ENCODE results near the gene TNFRSF13B.
"Not testable (repeated sequence)": the region's sequence is repeated elsewhere in the genome, so short reads cannot be mapped to it uniquely, and the experiment has no call there.

TNFRSF13B gene

DNA sequence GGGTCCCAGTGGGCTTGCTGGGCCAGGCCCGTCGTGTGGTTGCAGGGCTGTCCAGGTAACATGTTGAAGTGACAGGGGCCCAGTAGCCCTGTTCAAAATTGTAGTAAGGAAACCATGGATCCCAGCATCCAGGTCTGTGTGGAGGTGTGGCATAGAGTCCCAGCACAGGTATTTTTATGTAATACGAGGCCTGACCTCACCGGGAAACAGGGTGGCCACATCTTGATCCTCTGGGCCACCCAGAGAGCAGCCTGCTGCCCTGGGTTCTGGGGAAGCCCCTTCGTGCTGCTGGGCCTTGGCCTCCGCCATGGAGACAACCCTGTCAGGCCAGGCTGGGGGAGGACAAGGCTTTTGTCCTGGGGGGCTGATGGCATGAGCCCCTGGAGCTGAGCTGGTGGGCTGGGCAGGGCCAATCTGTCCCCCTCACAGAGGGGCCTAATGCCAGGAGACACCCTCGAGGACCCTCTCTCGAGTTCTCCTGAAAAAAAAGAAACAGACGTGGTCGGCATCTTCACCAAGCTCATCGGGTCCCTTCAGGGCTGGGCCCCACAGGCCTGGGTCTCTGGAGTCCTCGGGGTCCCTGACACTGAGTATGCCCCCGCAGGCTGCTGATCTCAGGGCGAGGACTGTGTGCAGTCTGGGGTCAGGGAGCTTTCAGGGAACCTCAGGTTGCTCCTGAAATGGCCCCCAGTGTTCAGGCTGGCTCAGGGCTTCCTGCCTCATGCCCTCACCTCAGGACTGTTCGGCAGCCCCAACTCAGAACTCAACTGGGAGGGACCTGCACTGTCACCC lies 47.8 kb downstream of the TNFRSF13B start:
- no peak for DNase-seq

DNA sequence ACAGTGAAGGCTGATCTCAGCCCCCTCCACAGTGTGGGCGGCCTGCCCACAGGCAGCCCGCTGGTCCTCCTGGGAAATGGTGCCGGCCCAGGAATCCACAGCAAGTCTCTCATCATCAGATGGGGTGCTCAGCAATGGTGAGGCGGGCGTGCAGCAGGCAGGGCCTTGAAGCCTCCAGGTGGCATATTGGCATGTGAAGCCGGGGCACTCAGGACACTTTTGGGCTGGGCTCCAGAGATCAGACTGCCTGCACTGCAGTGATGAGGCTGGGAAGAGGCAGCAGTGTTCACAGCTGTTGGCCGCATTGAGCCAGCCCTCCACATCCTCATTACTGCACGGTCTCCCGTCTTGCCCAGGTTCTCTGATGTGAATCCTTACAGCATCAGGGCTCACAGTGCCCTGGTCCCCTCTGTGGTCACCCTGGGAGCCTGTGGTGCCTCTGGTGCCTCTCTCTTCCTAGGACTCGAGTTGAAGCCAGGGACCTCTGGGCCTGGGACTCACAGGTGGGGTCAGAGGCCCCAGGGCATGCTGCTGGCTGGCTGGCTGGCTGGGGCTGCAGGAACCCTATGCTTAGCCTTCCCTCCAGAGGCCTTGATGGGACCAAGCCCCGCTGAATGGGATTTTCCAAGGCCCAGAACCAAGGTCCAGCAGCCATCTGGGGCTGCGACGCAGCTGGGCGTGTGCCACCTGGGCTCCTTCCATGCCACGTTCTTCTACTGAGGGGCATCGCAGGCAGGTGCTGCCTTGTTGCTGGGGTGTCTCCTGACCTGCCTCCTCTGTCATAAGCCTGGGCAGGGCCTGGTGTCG lies 48.6 kb downstream of the TNFRSF13B start:
- peak; percentile 0 for DNase-seq

DNA sequence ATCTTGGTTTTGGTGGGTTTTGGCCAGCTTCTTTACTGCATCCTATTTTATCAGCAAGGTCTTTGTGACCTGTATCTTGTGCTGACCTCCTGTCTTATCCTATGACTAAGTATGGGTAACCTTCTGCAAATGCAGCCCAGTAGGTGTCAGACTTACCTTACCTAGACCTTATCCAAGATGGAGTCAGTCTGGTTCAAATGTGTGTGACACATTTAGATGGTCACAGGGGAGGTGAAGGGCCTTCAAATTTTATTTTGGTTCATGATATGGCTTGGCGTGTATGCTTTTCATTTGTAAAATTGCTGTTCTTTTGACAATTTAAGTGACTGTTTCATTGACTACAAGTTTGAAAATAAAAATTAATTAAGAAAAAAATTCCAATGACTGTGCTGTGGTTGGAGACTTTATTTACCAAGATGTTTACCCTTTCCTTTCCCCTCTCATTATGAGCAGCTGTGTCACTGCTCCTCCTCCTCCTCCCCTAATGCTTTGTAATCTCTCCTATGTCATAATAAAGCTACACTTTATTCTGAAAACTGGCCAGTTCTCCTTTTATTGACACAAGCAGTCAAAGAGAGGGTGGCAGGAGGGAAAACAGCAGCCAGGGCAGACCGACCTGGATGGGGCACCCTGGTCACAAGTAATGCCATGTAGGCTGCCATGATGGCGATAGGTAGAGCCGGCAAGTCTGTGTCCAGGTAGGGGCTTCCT lies 49.4 kb downstream of the TNFRSF13B start:
- peak; percentile 1 for DNase-seq

DNA sequence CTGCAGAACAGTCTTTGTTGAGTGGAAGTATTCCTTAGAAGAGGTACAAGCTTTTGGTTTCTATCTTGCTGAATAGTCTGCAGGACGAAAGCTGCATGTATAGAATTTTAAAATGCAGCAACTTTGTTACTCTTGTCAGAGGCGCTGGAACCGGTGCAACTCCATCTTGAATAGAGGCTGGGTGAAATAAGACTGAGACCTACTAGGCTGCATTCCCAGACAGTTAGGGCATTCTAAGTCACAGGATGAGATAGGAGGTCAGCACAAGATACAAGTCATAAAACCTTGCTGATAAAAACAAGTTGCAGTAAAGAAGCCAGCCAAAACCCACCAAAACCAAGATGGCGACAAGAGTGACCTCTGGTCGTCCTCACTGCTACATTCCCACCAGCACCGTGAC lies 50.5 kb downstream of the TNFRSF13B start:
- DNase-seq: not testable (repeated sequence)

DNA sequence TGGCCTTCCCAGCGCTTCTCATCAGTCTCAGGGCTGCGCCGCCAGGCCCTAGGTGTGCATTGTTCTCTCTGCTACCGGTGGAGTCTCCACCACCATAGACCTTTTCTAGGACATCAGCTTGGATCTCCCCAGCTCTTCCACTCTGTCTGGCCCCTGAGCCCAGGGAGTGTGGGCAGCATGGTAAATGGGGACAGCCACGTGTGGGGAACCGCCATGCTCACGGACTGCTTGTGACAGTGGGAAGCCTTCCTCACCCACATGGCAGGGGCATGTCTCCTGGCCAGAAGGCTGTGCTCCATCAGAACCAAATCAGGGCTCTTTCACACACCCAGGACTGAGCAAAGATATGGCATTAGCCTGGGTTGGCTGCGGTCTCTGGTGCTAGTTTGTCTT lies 51.3 kb downstream of the TNFRSF13B start:
- no peak for DNase-seq

DNA sequence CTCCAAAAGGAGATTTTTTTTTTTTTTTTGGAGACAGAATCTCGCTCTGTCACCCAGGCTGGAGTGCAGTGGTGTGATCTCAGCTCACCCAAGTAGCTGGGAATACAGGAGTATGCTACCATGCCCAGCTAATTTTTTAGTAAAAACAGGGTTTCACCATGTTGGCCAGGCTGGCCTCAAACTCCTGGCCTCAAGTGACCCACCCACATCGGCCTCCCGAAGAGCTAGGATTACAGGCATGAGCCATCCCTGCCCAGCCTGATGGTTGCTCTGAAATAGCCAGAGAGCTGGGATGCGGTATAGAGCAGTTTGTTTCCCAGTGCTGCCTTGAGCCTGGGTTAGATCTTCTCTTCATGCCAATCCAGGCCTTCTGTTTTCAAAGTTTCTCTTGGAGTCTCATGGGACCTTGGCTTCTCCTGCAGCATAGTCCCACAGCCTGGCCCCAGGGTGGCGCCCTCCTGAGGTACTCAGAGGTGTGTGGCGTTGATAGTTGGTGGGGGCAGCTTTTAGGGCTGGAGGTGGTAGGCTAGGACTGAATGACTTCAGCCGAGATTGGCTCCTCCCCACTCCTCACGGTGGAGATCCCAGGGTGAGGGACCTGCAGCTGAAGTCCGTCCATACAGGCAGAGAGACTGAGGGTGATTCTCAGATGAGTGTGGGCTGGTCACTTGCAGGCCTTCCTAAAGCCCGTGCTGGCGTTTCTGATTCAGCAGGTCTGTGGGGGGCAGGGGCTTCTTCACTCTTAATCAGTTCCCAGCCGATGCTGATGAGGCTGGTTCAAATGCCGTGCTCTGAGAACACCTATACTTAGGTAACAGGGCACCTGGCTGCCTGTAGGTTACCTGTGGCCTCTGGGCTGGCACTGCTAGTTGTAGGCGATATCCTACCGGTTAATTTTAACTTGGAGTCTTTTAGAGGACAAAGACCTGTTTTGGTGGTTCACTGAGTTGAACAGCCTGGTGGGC lies 52.0 kb downstream of the TNFRSF13B start:
- no peak for DNase-seq

DNA sequence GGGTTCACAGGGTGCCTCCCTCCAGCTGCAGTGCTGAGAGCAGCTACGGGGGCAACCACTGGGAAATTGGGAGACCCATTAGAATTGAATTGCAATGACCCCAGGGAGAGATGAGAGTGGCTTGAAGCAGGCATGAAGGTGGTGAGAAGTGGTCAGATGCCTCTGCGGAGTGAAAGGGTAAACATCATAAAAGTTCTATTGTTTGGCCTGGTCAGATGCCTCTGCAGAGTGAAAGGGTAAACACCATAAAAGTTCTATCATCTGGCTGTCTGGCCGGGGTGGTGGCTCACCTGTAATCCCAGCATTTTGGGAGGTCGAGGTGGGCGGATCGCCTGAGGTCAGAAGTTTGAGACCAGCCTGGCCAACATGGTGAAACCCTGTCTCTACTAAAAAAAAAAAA lies 53.5 kb downstream of the TNFRSF13B start:
- DNase-seq: no peak

DNA sequence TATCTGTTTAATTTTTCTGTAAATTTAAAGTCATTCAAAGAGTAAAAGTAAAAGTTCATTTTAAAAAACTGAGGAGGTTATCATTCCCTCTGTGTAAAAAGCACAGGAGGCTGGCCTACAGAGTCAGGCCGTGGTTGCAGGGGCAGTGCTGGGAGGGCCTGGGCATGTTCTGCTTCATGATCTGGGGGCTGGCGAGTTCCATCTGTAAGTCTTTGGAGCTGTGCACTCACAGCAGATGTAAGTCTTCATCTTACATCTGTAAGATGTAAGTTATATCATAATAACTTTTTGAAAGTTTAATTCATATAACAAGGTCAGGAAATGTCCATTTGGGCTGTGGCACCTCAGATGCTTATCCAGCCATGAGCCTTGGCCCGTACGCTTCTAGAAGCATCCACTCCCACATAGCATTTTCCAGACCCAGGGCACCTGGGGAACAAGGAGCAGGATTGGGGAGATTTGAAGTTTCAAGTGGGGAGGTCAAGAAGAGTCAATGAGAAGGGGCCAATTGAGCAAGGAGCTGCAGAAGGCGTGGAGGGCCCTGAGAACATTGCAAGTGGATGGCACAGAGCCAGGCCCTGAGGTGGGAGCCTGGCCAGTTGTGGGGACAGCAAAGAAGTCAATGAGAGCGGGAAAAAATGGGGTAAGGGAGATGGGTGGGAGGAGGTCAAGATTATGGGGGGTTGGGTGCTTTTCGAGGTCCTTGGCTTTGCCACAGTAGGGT lies 54.1 kb downstream of the TNFRSF13B start:
- no peak for DNase-seq

DNA sequence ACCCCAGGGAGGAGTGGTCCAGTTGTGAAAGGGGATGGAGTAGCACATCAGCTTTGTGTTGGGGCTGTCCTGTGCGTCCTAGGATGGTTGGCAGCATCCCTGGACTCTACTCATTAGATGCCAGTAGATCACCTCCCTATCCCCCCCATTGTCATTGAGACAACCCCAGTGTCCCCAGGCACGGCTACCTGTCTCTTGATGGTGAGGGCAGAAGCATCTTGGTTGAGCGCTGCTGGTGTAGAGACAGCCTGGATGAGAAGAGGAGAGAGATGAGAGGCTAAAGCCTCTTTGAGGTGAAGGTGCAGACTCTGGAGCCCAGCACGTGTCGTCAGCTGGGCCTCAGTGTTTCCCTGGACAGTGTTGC lies 55.4 kb downstream of the TNFRSF13B start:
- DNase-seq: no peak

DNA sequence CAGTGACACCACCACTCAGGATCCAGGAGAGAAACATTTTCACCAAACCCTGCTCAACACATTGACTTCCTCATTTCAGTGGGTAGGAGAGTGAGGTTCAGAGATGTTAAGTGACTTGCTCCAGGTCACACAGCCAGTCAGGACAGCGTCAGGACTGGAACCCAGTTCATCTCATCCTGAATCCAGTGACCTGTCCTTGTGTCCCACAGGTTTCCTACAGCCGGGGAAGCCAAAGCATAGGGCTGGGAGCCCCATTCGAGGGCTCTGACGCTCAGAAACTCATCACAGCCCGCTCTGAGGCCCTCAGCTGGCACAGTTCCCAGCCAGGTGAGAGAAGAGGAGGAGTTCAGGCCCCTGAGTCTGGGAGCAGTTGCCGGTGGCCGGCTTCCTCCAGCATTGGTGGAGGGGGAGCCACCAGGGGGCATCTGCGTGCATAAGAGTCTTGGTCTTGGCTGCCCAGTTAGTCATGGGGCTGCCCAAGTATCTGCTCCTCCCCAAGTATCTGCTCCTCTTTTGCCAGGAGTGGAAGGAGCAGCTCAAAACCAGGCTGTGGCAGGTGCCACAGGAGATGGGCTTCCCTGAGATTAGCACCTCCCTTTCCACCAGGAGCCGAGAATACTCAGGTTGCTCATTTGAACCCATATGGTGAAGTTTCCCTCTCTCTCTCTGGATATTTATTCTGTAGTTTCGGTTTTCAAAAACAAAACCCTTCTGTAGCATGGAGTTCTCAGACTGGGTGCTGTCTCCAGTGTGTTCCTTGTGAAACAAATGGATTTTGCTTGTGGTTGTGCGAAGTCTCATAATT lies 56.0 kb downstream of the TNFRSF13B start:
- DNase-seq: peak; percentile 20

DNA sequence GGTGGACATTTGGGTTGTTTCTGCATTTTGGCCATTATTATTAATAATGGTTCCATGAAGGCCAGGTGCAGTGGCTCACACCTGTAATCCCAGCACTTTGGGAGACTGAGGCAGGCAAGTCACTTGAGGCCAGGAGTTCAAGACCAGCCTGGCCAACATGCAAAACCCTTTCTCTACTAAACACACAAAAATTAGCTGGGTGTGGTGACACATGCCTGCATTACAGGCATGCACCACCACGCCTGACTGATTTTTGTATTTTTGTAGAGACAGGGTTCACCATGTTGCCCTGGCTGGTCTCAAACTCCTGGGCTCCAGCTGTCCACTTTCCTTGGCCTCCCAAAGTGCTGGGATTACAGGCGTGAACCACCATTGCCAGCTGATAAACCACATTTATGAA lies 58.5 kb downstream of the TNFRSF13B start:
- DNase-seq: no peak

DNA sequence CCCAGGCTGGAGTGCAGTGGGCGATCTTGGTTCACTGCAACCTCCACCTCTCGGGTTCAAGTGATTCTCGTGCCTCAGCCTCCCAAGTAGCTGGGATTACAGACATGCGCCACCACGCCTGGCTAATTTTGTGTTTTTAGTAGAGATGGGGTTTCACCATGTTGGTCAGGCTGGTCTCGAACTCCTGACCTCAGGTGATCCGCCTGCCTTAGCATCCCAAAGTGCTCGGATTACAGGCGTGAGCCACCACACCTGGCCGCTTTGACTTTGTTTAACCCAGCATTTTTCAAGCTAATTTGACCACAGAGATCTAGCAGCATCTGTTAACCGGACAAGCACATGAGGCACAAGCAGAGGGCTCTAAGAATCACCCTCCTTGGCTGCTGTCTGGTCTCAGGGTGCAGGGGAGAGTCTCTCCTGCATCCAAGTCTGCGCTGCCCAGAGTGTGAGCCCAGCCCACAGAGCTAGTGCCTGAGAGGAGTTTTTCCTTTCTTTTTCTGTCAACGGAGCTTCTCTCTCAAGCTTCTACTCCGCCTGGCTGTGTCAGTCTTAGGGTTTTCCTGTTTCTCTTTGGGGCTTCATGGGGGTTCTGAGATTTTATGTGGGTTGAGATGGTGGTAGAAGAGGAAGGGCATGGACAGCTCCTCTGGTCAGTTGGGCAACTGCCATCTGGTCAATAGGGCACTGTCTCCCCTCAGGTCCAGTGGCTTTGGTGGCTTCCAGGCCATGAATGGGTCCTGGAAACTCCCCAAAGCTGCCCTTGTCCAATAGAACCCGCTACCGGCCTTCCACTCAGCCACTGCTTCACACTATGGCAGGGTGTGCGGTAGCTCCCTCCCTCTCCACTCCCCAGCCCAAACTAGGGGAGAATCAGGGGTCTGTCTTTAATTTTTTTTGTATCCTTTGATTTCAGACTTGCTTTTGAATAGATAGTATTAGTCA lies 59.6 kb downstream of the TNFRSF13B start:
- no peak for DNase-seq

DNA sequence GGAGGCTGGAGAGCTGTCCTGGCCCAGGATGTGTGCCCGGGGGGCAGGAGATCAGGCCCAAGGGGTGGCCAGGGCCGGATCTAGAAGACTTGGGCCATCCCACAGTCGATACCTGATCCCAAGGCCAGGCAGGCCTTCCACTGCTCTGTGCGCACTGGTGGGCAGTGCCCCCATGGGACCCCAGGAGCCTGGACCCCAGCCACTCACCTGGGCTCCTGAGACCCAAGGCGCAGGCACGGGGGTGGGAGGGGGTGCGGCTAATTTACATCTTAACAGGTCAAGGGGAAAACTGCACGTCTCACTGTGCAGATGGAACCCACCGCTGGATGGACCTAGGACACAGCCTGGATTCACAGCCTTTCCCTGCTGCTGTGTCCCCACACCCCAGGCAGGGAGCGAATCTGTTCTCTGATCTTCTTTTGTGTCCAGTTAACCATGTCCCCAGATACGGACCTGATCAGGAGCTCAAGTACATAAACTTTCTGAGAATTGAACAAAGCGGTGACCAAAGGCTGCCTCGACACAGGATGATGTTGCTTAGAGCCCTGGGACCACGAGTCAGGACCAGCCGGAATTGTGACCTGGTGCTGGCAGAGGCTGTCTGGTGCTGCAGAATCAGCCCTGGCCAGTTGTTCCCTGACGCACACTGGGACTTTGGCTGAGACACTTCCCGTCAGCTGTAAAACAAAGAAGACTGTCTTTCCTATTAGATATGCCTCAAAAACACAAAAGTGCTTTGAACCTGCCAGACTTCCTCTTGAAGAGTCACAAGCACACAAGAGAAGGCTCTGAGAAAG lies 60.6 kb downstream of the TNFRSF13B start:
- no peak for DNase-seq

DNA sequence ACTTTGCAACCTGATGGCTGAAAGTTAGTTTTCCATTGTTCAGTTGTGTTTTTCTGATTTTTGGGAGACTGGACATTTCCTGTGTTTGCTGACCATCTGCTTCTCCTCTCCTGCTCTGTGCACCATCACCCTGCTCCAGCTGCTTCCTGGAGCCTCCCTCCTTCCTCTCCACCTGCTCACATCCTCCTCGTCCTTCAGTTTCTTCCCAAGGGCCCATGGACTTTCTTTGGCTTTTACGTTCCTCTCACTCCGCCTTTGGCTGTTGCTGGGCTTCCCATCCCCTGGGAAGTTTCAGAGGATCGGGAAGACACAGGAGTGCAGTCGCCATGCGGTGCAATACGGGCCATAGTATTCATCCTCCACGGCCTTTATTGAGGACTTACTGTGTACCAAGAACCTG lies 61.6 kb downstream of the TNFRSF13B start:
- DNase-seq: no peak

DNA sequence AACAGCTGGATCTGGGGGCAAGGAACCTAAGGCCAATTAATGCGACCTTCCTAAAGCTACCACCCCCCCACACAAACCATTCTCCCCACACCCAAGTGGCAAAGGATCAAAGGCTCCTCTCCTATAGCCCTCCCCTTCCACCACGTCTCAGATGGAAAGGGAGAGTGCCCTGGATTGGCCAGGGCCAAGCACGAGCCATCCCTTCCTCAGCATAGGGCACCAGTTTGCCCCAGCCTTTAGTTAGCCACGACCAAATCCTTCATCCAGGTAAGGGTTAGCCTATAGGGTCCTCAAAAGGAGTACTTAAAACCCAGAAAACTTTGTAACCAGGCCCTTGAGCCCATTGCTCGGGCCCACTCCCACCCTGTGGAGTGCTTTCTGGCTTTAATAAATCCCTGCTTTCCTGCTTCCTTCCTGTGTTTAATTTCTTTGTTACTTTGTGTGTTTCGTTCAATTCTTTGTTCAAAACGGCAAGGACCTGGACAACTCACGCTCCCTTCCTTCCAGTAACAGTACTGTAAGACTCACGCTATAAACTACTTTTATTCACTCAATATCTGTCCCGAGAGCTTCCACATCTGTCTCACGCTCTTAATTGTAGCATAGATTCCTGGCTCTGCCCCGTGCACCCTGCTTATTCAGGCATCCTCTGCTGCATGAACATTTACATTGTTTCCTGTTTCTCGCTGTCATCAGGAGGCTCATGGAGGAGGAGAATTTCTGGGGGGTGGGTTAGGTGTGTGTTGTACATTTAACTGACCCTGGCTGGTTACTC lies 62.3 kb downstream of the TNFRSF13B start:
- no peak for DNase-seq

DNA sequence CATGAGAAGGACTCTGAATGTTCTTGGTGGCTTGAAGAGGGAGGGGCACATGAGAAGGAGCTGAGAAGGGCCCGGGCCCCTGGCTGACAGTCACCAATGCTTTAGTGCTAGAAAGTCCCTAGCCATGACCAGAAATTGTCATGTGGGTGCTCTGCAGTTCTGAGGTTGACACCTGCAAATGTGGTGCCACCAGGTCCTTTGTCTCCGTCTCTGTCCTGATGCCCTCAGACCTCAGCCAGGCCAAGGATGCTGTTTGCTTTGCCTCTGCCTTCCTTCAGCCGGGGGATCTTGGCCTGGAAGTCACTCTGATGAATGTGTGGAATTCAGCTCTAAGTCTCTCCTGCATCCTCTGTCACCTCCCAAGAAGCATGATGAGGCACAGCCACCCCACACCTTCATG lies 63.6 kb downstream of the TNFRSF13B start:
- DNase-seq: no peak

DNA sequence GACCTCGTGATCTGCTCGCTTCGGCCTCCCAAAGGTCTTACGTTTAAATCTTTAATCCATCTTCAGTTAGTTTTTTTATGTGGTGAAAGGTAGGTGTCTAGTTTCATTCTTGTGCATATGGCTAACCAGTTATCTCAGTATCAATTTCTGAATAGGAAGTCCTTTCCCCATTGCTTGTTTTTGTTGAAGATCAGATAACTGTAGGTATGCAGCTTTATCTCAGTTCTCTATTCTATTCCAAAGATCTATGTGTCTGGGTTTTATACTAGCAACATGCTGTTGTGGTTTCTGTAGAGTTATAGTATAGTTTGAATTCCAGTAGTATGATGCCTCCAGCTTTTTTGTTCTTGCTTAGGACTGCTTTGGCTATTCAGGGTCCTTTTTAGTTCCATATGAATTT lies 65.2 kb downstream of the TNFRSF13B start:
- DNase-seq: no peak

DNA sequence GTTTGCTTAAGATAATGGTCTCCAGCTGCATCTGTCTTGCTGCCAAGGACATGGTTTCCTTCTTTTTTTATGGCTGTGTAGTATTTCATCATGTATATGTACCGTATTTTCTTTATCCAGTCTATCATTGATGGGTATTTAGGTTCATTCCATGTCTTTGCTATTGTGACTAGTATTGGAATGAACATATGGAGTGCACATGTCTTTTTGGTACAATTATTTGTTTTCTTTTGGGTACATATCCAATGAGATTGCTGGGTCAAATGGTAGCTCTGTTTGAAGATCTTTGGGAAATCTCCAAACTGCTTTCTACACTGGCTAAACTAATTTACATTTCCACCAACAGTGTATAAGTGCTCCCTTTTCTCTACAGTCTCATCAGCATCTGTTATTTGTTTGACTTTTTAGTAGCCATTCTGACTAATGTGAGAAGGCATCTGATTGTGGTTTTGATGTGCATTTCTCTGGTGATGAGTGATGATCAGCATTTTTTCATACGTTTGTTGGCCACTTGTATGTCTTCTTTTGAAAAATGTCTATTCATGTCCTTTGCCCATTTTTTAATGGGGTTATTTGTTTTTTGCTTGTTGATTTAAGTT lies 66.2 kb downstream of the TNFRSF13B start:
- DNase-seq: no peak
